ENCODE data around the gene BMP2K. TPM values are rescaled to one million over a fixed set of nuclear protein-coding genes. Genes with fewer than 3 reads are reported as not detected.

BMP2K gene
- total and polyA plus RNA-seq, 2 of the 8 experiments (the other 6 are each of a cell fraction or from before 2014, with no cell fraction given), result 15.6 to 24.1 TPM

DNA sequence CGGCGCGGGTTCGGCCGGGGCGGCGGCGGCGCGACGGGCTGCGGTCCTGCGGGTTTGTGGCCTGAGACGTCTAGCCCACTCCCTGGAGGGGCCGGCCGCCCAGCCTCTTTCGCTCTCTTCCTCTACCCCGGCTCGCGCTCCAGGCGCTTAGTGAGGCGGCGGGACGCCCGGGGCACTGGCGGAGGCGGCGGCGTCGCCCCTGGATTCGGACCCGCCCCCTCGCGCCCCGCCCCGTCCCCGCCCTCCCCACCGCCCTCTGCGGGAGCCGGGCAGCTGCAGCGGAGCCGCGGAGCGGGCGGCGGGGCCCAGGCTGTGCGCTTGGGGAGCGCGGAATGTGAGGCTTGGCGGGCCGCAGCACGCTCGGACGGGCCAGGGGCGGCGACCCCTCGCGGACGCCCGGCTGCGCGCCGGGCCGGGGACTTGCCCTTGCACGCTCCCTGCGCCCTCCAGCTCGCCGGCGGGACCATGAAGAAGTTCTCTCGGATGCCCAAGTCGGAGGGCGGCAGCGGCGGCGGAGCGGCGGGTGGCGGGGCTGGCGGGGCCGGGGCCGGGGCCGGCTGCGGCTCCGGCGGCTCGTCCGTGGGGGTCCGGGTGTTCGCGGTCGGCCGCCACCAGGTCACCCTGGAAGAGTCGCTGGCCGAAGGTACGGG is at the start of gene BMP2K (continued):
- TF ChIP-seq, protein P1, sequence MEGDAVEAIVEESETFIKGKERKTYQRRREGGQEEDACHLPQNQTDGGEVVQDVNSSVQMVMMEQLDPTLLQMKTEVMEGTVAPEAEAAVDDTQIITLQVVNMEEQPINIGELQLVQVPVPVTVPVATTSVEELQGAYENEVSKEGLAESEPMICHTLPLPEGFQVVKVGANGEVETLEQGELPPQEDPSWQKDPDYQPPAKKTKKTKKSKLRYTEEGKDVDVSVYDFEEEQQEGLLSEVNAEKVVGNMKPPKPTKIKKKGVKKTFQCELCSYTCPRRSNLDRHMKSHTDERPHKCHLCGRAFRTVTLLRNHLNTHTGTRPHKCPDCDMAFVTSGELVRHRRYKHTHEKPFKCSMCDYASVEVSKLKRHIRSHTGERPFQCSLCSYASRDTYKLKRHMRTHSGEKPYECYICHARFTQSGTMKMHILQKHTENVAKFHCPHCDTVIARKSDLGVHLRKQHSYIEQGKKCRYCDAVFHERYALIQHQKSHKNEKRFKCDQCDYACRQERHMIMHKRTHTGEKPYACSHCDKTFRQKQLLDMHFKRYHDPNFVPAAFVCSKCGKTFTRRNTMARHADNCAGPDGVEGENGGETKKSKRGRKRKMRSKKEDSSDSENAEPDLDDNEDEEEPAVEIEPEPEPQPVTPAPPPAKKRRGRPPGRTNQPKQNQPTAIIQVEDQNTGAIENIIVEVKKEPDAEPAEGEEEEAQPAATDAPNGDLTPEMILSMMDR (IDR thresholded peaks at IDR 0.05; ENCODE audit: control extremely low read depth in 1 of 3, insufficient read depth in 1 of 3, low read depth in 1 of 3, low read length in 3 of 3), result peak in 1 of 3 experiments; percentile 12; a peak in 1 of 4 replicates
- TF ChIP-seq KDM1A (IDR thresholded peaks at IDR 0.05; ENCODE audit: borderline replicate concordance, low read length) (no peak), TAF7 (optimal IDR thresholded peaks at IDR 0.05; ENCODE audit: borderline replicate concordance, low read depth, low read length) (peak; percentile 60), SUZ12 (IDR thresholded peaks at IDR 0.05; ENCODE audit: low read length) (no peak), POLR2A (IDR thresholded peaks at IDR 0.05; ENCODE audit: control extremely low read depth in 1 of 2, low read depth in 2 of 2, low read length in 2 of 2) (peak in 1 of 2 experiments; percentile 87; a peak in 1 of 3 replicates), RFX5 (IDR thresholded peaks at IDR 0.05; ENCODE audit: borderline replicate concordance, low read depth, low read length) (no peak), HDAC2 (IDR thresholded peaks at IDR 0.05; ENCODE audit: borderline replicate concordance in 1 of 2, low read depth in 2 of 2, low read length in 2 of 2) (0 out of 4 replicates have a peak, but pooled peaks of 1 of the 2 experiments have one; percentile 4), PHF8 (conservative IDR thresholded peaks at IDR 0.05; ENCODE audit: low read depth, low read length) (peak; percentile 80; the same call in 1 of the 2 replicates), NRF1 (IDR thresholded peaks at IDR 0.05; ENCODE audit: low read depth, low read length) (no peak), RAD21 (IDR thresholded peaks at IDR 0.05 in 1 of 2, conservative IDR thresholded peaks at IDR 0.05 in 1 of 2; ENCODE audit: low read depth in 2 of 2, low read length in 2 of 2) (peak in 1 of 2 experiments; percentile 35; a peak in 1 of 4 replicates)
